NCI-H1048 (cell line): ENCODE data around the gene OSBPL5.

Source experiments
- DNase-seq: peaks from one replicate; lab custom pipeline; 2025; lab: John Stamatoyannopoulos, UW

The OSBPL5 gene

GRCh38 chr11:3163241-3163981, 1.7 kb downstream of the OSBPL5 start:
- no peak for DNase-seq

DNA sequence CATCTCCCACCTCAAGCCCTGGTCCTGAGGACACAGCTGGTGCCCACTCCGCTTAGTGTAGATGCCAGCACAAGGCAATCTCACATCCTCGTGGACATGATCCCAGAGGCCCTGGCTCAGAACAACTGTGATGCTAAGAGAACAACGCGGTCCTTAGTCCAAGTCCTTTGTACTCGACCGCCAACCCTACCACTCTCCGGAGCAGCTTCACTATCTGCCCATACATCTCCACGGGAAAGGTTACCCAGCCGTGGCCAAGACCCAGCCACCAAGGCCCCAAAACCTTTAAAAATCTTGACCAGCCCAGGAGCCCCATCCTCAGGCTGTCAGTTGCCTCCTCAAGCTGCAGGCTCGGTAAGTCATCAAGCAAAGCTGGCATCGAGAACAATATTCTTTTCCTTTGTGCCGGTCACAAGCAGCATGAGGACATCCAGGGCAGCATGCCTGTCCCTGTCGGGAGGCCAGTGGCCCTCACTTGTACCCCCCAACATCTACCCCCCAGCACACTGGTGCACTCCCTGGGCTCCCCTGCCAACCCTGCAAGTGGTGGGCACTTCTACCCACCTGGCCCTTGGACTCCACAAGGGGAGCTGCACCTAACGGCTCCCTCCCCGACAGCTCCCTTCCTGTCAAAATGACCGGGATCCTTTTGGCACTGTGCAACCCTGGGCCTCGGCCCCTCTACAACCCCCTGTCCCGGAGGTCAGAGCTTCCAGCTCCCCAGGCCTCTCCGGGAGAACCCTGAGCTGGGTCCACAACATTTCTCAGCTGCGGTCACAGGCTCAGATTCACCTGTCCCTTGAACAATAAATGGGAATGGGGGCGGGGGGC, 2.5 kb downstream of the OSBPL5 start:
- DNase-seq: no peak

GRCh38 chr11:3161720-3162409, 3.2 kb downstream of the OSBPL5 start:
- no peak for DNase-seq

DNA sequence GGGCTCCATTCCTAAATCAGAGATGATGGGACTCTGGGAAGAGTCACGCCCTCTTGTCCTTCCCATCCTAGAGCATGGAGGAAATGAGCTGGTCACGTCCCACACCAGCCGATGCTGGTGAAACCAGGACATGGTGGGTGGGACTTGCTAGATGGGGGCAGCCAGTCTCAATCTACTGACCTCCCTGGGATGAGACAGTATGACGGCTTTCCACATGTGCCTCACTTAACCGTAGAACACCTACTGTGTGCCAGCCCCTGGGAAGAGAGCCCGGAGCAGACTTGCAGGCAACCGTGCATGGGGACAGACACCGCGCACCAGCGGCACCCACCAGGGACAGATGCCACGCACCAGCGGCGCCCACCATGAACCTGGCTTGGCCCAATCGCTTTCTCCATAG, 3.8 kb downstream of the OSBPL5 start:
- DNase-seq: no peak

DNA sequence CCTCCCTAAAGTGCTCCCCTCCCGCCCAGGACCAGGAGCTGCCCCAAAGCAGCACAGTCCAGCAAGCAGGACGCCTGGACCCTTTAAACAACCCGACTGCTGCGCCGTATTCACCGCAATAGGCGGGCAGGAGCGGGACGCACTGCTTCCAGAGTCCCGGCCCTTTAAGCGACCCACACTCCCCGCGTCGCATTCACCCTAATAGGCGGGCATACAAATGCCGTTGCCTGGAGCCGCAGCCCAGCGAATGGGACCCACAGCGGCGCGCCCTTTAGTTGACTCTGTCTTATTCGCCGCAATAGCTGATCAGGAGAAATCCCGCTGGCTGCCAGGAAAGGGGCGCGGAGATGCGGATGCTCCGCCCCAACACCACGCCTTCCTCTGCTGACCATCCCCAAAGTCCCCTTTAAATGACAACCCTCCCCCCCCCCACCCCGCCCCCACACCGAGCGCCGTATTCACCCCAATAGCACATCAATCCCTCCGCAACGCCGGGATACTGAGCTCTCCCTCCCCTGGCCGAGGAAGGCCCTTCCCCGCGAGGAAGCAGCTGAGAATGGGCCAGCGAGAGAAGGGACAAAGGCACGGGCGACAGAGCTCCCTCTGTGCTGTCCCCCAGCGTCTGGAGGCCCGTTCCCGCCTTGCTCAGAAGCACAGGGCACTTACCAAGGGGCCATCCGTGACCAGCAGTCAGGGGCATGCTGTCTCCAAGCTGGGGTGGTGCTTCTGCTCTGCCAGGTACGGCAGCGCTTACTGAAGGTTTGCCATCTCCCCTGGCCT, 4.7 kb downstream of the OSBPL5 start:
- DNase-seq: peak; percentile 85

DNA sequence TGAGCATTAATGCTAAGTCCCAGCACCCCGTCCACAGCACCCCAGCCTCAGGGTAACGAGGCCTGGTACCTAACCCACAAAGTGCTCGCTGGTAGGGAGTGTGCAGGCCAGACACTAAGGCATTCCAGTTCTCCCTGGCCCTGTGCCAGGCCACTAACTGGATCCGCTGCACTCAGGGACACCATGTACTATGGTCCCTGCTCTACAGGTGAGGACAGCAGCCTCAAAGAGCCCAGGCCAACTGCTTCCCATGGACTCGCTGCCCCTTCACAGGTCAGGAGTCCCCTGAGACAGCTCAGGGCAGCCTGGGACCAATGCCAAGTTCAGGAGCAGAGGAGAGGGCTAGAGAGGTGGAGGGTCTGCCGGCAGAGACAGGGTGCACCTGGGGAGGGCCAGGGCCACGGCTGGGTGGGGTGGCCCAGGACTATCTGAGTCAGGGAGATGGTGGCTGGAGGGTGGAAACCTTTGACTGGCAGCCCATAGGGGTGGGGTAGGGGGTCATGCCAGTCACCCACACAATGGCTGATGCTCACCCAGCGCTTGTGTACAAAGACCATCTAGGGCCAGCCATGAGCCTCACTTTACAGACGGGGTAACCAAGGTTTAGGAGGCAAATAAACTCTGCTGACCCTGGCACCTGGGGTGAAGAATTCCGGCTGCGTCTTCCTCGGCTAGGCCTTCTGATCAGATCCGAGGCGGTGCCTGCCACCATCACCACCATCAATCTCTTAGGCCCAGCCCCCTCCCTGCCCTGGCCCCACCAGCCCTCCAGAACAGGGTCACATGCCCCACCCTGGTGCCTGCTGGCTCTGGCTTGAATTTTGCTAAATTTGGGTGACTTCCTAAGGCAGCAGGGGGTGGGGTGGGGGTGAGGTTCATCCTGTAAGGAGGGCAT, 5.6 kb downstream of the OSBPL5 start:
- no peak for DNase-seq

DNA sequence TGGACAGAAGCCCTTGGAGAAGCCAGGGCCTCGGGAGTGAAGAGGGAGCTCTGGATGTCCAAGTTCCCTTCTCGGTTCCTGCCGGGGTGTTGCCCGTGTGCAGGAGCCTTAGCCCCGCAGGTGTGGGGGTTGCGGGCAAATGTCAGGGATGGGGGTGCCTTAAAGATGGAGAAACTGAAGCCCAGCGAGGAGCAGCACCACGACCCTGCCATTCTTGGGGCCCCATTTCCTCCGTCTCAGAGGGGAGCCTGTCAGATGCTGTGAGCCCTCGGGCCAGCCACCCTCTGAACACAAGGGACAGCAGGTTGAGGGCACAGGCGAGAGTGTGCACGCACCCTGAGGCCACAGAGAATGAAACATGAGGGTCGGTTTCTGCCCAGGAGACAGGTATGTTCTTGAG, 6.3 kb downstream of the OSBPL5 start:
- DNase-seq: no peak

DNA sequence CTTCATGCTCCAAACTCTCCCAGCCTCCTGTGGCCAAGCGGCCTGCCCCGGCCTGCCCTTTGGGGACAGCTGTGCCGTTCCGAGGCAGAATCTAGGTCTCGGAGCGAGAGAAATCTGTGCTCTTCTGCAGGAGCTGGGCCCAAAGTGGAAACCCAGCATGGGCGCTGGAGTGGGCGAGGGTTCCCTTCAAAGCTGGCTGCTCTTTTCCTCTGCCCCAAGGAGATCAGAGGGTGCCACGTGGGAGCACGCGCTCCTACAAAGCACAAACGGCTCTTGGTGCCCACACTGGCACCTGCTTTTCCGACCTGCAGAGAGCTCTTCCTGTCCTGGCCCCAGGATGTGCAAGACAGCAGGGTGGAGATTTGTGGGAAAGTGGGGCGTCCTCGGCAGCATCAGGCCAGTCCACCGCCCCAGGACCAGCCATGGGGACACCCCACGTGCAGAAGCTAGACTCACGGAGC, 6.9 kb downstream of the OSBPL5 start:
- no peak for DNase-seq

GRCh38 chr11:3157381-3158130, 7.6 kb downstream of the OSBPL5 start:
- DNase-seq: no peak

GRCh38 chr11:3156661-3157311, 8.3 kb downstream of the OSBPL5 start:
- no peak for DNase-seq

GRCh38 chr11:3156282-3156660, 8.8 kb downstream of the OSBPL5 start:
- no peak for DNase-seq

DNA sequence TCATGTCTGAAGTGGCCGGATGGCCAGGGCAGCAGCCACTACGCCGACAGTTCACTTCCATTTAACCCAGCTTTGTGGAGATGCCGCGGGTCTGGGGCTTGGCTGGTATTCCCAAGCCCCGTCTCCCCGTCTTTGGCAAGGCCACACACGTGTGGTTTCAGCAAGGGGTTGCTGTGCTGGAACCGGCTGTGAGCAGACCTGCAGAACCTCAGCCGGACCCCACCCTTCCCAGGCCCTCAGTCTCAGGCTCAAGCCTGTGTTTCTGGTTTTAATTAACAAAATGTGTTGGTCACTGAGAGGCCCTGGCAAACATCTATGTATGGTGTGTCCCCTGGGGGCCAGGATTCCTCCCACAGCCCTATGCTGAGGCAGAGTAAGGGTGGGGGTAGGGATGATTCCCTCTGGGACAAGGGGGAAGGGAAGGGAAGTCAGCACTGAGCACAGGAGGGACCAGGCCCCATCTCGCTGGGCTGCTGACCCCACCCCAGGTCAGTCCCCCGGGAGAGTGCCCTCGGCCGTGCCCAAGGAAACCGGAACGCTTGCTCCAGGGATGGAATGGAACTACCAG, 9.3 kb downstream of the OSBPL5 start:
- no peak for DNase-seq

GRCh38 chr11:3155216-3155615, 9.9 kb downstream of the OSBPL5 start:
- no peak for DNase-seq

- DNase-seq: no peak
Observed at GRCh38 chr11:3154001-3154599, 11.0 kb downstream of the OSBPL5 start.

DNA sequence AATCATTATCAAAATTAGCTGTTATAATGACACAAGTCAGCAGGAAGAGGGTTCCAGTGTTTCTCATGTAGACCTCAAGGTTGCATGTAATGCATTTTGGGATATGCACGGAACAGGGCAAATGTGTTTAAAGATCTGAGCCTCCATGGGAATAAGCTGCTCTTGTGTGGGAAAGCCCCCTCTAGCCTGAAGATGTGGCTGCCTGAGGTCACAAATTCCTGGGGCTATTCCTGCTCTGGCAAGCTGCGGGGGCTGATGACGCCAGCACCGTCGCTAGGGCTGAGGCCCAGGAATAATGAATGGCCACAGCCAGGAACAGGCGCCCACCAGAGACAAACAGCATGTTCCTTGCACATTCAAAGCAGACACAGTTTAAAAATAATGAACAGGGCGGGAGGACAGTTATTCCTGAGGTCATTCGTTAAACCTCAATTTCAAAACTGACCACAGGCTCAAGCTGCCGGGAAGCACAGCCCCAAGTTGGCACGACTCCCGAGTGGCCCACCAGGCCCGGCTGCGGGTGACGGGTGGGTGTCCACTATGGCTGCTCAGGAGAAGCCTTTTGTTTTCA, 11.7 kb downstream of the OSBPL5 start:
- no peak for DNase-seq

DNA sequence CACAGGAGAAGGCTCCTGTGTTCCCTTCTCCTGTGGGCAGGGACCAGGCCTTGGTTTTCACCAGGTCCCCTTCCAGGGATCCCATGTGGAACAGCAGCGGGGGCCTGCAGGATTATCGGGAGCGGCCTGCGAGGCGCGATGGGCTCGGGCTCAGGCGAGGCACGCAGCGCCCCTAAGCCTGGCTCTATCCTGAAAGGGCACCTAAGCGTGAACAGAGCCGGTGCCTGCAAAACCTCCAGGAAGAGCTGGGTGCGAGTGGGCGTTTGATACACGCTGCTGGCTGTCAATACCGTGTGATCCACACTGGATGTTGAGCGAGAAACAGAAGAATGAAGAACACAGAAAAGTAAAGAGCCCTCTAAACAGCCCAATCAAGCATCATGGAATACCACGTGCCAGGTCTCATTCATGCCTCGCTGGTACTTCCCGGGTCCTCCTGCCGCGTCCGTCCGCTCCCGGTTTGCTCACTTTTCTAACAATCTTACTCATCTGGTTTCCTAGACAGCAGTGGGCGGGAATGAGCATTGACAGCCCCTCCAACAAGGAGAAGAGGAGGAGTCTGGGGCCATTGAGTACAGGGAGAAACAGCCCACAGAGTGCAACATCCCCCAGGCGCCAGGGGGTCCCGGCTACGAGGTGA, 12.5 kb downstream of the OSBPL5 start:
- no peak for DNase-seq

- DNase-seq: no peak
Observed at GRCh38 chr11:3150726-3151125, 14.4 kb downstream of the OSBPL5 start.

DNA sequence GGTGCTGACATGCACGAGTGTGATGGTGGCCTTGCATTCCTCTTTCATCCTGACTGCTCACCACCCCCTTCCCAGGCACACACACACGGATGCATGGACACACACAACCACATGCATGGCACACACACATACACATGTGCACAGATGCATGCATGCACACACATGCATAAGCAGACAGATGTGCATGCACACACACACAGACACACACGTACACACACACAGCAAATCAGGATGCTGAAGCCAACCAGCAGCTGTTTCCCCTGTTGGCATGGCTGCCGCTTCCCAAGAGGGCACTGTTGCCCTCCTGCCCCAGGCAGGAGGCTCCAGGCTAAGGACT, 15.3 kb downstream of the OSBPL5 start:
- DNase-seq: no peak
